Lung microvascular endothelial cell (primary cell): ENCODE measurements around the gene CDT1. TPM values are rescaled to one million over a fixed set of nuclear protein-coding genes. Genes with fewer than 3 reads are reported as not detected.

Experiments
- DNase-seq, 2 donors: peaks; one replicate each; pipeline versions ENCODE4 v3.0.0 to v3.0.0-alpha.2; 2010; ENCODE audit warnings: low read depth in 2 of 2
- total RNA-seq: library from RNA; depleted of rRNA; stranded (reverse); fragments of >200 nt; gene quantifications from 2 replicates; pipeline ENCODE4 v1.2.1, GENCODE V29; 2014

CDT1 gene
- total RNA-seq = 1.8 and 3.7 TPM in 2 replicates

- peak; percentile 76 to 84 for DNase-seq
These were observed at the start of gene CDT1 for GRCh38 chr16:88803264-88803987. Gene CDT1, plus strand, starts transcription at chr16:88803789. Its CDS starts 43 bp downstream, at chr16:88803832.

GRCh38 chr16:88754109-88754911, 49.3 kb upstream of the CDT1 start:
- no peak for DNase-seq

- peak; percentile 49 to 60 for DNase-seq
These were observed 48.5 kb upstream of the CDT1 start for GRCh38 chr16:88754912-88755744.

GRCh38 chr16:88755745-88756443, 47.7 kb upstream of the CDT1 start:
- DNase-seq = no peak

- DNase-seq = no peak
These were observed 45.2 kb upstream of the CDT1 start for GRCh38 chr16:88758227-88758943.

GRCh38 chr16:88758944-88759244, 44.7 kb upstream of the CDT1 start:
- no peak for DNase-seq

- DNase-seq = peak; percentile 65 to 88
These were observed 44.2 kb upstream of the CDT1 start for GRCh38 chr16:88759245-88759975.

GRCh38 chr16:88759976-88760350, 43.6 kb upstream of the CDT1 start:
- no peak for DNase-seq

GRCh38 chr16:88760424-88761142, 43.0 kb upstream of the CDT1 start:
- DNase-seq = no peak

- DNase-seq = no peak
These were observed 42.5 kb upstream of the CDT1 start for GRCh38 chr16:88761143-88761534.

- no peak for DNase-seq
These were observed 41.8 kb upstream of the CDT1 start for GRCh38 chr16:88761830-88762229.

GRCh38 chr16:88762258-88762870, 41.2 kb upstream of the CDT1 start:
- DNase-seq = no peak

GRCh38 chr16:88762941-88763340, 40.6 kb upstream of the CDT1 start:
- DNase-seq = no peak

GRCh38 chr16:88763502-88764053, 40.0 kb upstream of the CDT1 start:
- DNase-seq = peak in 1 of 2 donors; percentile 93

GRCh38 chr16:88764080-88764479, 39.5 kb upstream of the CDT1 start:
- no peak for DNase-seq

- DNase-seq = peak in 1 of 2 donors; percentile 60
These were observed 38.7 kb upstream of the CDT1 start for GRCh38 chr16:88764913-88765349.

- DNase-seq = no peak
These were observed 36.6 kb upstream of the CDT1 start for GRCh38 chr16:88766975-88767374.

- DNase-seq = no peak
These were observed 36.0 kb upstream of the CDT1 start for GRCh38 chr16:88767546-88768070.
